SK-N-SH (cell line): ENCODE results near the gene TEAD1. TPM values are rescaled to one million over a fixed set of nuclear protein-coding genes. Genes with fewer than 3 reads are reported as not detected.

ENCODE experiments used
- CTCF ChIA-PET: fragments of 300-600, 350-600 bp; formaldehyde crosslinking; extraction: SDS; loops from one replicate; lab custom pipeline; 2021; lab: Yijun Ruan, JAX
- POLR2A ChIA-PET: fragments of 350-600 bp; sonication (Branson Sonifier 250); formaldehyde crosslinking; extraction: SDS; loops from one replicate; lab custom pipeline; 2020; ENCODE audit warnings: antibody characterized with exemption, inconsistent platforms; lab: Yijun Ruan, JAX
- DNase-seq: peaks from one replicate; pipeline ENCODE4 v3.0.0; 2012
- H2AFZ ChIP-seq: fragments of 200-600 bp; sonication (generic); 2 replicates; pipeline ENCODE4 v1.8.1; 2016; ENCODE audit warnings: antibody characterized with exemption, mild to moderate bottlenecking, low read depth
- H3F3A ChIP-seq: fragments of 200-600 bp; sonication (generic); replicated peaks from 2 replicates; pipeline ENCODE3; 2016; ENCODE audit warnings: antibody characterized with exemption, mild to moderate bottlenecking; ENCODE audit not compliant: insufficient read depth
- H3K27ac ChIP-seq, 2 experiments: fragments of 200-500 bp in 1 of 2; fragments of 200-600 bp in 1 of 2; sonication (Bioruptor generic) in 1 of 2; sonication (generic), shearing (Covaris generic) in 1 of 2; 2 replicates each; pipeline versions ENCODE4 v1.5.1 to v1.6.1; 2014 to 2016; ENCODE audit warnings: low read depth in 2 of 2, inconsistent platforms in 1 of 2, low read length in 1 of 2, mild to moderate bottlenecking in 1 of 2, mixed read lengths in 1 of 2
- H3K27me3 ChIP-seq: fragments of 200-600 bp; sonication (generic), shearing (Covaris generic); 2 replicates; pipeline ENCODE4 v1.6.1; 2016; ENCODE audit warnings: mixed run types; ENCODE audit not compliant: insufficient read depth
- H3K36me3 ChIP-seq, 2 experiments: fragments of 200-500 bp in 1 of 2; fragments of 200-600 bp in 1 of 2; sonication (Bioruptor generic) in 1 of 2; sonication (generic) in 1 of 2; replicated peaks in 1 of 2; 2 replicates each; pipeline versions ENCODE3 to v1.5.1; 2014 to 2016; ENCODE audit warnings: low read length in 1 of 2, mild to moderate bottlenecking in 1 of 2; ENCODE audit not compliant: insufficient read depth in 2 of 2, control insufficient read depth in 1 of 2
- H3K4me1 ChIP-seq, 2 experiments: fragments of 200-500 bp in 1 of 2; fragments of 200-600 bp in 1 of 2; sonication (Bioruptor generic) in 1 of 2; sonication (generic), shearing (Covaris generic) in 1 of 2; 2 replicates each; pipeline versions ENCODE4 v1.5.1 to v1.6.1; 2014 to 2016; ENCODE audit warnings: low read depth in 1 of 2, low read length in 1 of 2, mixed run types in 1 of 2; ENCODE audit not compliant: insufficient read depth in 2 of 2, control insufficient read depth in 1 of 2
- H3K4me2 ChIP-seq: fragments of 200-600 bp; sonication (generic), shearing (Covaris generic); 2 replicates; pipeline ENCODE4 v1.6.1; 2017; ENCODE audit warnings: mixed run types
- H3K4me3 ChIP-seq, 2 experiments: fragments of 200-500 bp in 1 of 2; fragments of 200-600 bp in 1 of 2; sonication (Bioruptor generic) in 1 of 2; sonication (generic), shearing (Covaris generic) in 1 of 2; 2 replicates each; pipeline versions ENCODE4 v1.5.1 to v1.8.1; 2014 to 2016; ENCODE audit warnings: low read depth in 2 of 2, inconsistent platforms in 1 of 2, low read length in 1 of 2, mild to moderate bottlenecking in 1 of 2, mixed read lengths in 1 of 2, moderate library complexity in 1 of 2
- H3K79me2 ChIP-seq: fragments of 200-600 bp; sonication (generic); 2 replicates; pipeline ENCODE4 v1.8.1; 2017; ENCODE audit warnings: mild to moderate bottlenecking; ENCODE audit not compliant: insufficient read depth
- H3K9ac ChIP-seq: fragments of 200-600 bp; sonication (generic); 2 replicates; pipeline ENCODE4 v1.6.1; 2017; ENCODE audit warnings: mixed run types
- H3K9me2 ChIP-seq: fragments of 200-600 bp; sonication (generic); 2 replicates; pipeline ENCODE4 v1.6.1; 2017; ENCODE audit warnings: mixed run types
- H3K9me3 ChIP-seq: fragments of 200-600 bp; sonication (generic); 2 replicates; pipeline ENCODE4 v1.6.1; 2017; ENCODE audit warnings: mixed run types, mild to moderate bottlenecking, moderate library complexity
- H4K20me1 ChIP-seq: fragments of 200-600 bp; sonication (generic); 2 replicates; pipeline ENCODE4 v1.6.1; 2017; ENCODE audit warnings: mild to moderate bottlenecking, mixed run types; ENCODE audit not compliant: insufficient read depth
- CHD2 ChIP-seq: fragments of 150-350 bp; IDR thresholded peaks from 2 replicates; pipeline ENCODE4 v1.6.1; 2018; ENCODE audit warnings: low read length; ENCODE audit not compliant: partially characterized antibody
- ELF1 ChIP-seq: IDR thresholded peaks from 2 replicates; pipeline ENCODE4 v1.4.0; 2012
- EP300 ChIP-seq, 2 experiments: IDR thresholded peaks; 2 replicates each; pipeline versions ENCODE4 v1.4.0 to v1.6.1; 2012; ENCODE audit warnings: borderline replicate concordance in 1 of 2, low read depth in 1 of 2, low read length in 1 of 2
- EZH2phosphoT487 ChIP-seq: fragments of 200-600 bp; sonication (generic); IDR thresholded peaks from 2 replicates; pipeline ENCODE4 v1.6.1; 2017; ENCODE audit warnings: low read depth, mixed run types, mild to moderate bottlenecking, antibody characterized with exemption, moderate library complexity, borderline replicate concordance
- FOSL2 ChIP-seq: IDR thresholded peaks from 2 replicates; pipeline ENCODE4 v1.4.0; 2012; ENCODE audit warnings: low read depth, mild to moderate bottlenecking, moderate library complexity, borderline replicate concordance
- FOXM1 ChIP-seq: IDR thresholded peaks from 2 replicates; pipeline ENCODE4 v1.4.0; 2012; ENCODE audit warnings: low read depth, mild to moderate bottlenecking
- GABPA ChIP-seq: IDR thresholded peaks from 2 replicates; pipeline ENCODE4 v1.4.0; 2012; ENCODE audit warnings: low read depth, mild to moderate bottlenecking
- JUND ChIP-seq: IDR thresholded peaks from 2 replicates; pipeline ENCODE4 v1.4.0; 2012
- MXI1 ChIP-seq: IDR thresholded peaks from 2 replicates; pipeline ENCODE4 v1.6.1; 2012; ENCODE audit warnings: mild to moderate bottlenecking, low read depth, low read length, improper control_type of control experiment
- NFIC ChIP-seq: IDR thresholded peaks from 2 replicates; pipeline ENCODE4 v1.4.0; 2012; ENCODE audit warnings: borderline replicate concordance
- RCOR1 ChIP-seq: fragments of 150-350 bp; IDR thresholded peaks from 2 replicates; pipeline ENCODE4 v1.6.1; 2017; ENCODE audit warnings: antibody characterized with exemption, low read length
- RFX5 ChIP-seq: IDR thresholded peaks from 2 replicates; pipeline ENCODE4 v1.6.1; 2012; ENCODE audit warnings: mild to moderate bottlenecking, improper control_type of control experiment, low read length
- SMC3 ChIP-seq: IDR thresholded peaks from 2 replicates; pipeline ENCODE4 v1.6.1; 2012; ENCODE audit warnings: low read depth, low read length, improper control_type of control experiment
- TAF1 ChIP-seq: IDR thresholded peaks from 2 replicates; pipeline ENCODE4 v1.6.1; 2012; ENCODE audit warnings: low read depth, mild to moderate bottlenecking, low read length, moderate library complexity, borderline replicate concordance
- TCF12 ChIP-seq: IDR thresholded peaks from 2 replicates; pipeline ENCODE4 v1.4.0; 2012
- YY1 ChIP-seq: IDR thresholded peaks from 2 replicates; pipeline ENCODE4 v1.4.0; 2012; ENCODE audit warnings: low read depth, mild to moderate bottlenecking
- WGBS: methylation state at CpG from one replicate; pipeline ENCODE4 v1.1.6; 2017; ENCODE audit warnings: low lambda C conversion rate; 5-methylcytosine and 5-hydroxymethylcytosine counted together
- polyA plus RNA-seq, 3 experiments: library from polyadenylated mRNA; depleted of rRNA; stranded (reverse); fragments of >200 nt; gene quantifications; 2 replicates each; pipeline ENCODE4 v1.2.3, GENCODE V29; 2012
- TF ChIP-seq, protein P1 (sequence below): IDR thresholded peaks from 2 replicates; pipeline ENCODE4 v1.4.0; 2012; ENCODE audit warnings: low read depth
- TF ChIP-seq, protein P2 (sequence below): IDR thresholded peaks from 2 replicates; pipeline ENCODE4 v1.4.0; 2012; ENCODE audit warnings: low read depth, borderline replicate concordance
- TF ChIP-seq, protein P3 (sequence below): IDR thresholded peaks from 2 replicates; pipeline ENCODE4 v1.4.0; 2012; ENCODE audit warnings: low read depth, borderline replicate concordance
- TF ChIP-seq, protein P4 (sequence below): IDR thresholded peaks from 2 replicates; pipeline ENCODE4 v1.6.1; 2012; ENCODE audit warnings: mild to moderate bottlenecking, low read depth, low read length, moderate library complexity

The TEAD1 gene
- polyA plus RNA-seq, 1 of the 3 experiments (the other 2 are of a cell fraction) = 31.2 TPM

DNA sequence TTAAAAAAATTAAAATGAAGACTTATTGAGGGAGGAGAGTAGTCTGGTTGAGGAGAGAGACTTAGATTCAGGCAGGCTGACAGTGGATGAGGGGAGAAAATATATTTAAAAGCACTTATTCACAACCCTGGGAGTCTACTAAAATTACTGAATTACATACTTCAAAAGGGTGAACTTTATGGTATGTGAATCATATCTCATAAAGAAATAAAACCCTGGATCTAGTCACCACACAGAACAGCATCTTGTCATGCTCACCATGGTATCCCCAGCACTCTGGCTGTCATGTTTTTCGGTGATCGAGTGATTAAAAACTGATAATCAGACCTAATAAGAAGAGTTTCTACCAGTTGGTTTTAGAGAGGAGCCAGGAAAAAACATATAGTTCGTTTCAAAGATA is 11.0 kb downstream of the TEAD1 start:
- DNase-seq = no peak
- TF ChIP-seq YY1 (no peak), EZH2phosphoT487 (no peak), TCF12 (no peak), CHD2 (no peak)
- TF ChIP-seq, all 33 proteins: peak for 0
- WGBS = 74% methylated on average over 3 of the region's 3 CpGs

DNA sequence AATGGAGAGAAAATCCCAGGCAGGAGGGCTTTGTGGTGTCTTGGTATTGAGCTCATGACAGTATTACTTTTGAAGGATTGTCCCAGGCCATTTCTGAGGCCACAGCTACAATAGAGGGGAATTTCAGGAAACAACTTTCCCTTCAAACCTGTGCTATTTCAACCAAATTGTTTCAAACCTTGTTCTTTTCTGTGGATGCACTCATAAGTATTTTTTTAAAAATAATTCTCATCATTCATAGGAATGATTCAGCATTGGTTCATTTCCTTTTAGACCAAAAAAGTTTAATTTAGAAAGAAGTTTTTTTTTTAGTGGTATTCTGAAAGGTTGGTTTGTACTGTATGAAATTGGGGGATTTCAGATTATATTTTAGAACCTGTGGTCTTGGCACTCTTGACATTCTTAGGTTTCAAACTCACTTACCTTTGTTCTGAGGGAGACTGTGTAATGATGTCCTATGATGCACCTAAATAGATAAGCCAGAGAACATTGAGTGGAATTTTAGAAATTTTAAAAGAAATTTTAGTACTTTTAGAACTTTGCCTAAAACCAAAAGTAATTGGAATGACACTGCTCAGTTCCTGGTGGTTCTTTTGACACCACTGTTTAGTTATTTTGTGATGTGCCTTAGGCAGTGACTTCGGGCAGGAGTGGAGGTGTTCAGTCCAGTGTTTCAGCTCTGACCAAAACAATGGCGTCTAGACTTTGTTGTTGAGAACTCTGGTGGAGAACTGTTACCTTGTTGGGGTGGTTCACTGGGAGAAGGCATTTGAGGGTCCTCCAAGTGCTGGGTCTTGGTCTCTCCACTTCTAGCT is 12.2 kb downstream of the TEAD1 start:
- Histone ChIP-seq H3K9me3 (no peaks in the 10 kb centered on the region), H4K20me1 (no peaks in the 10 kb centered on the region), H3K4me1 (peaks cover 62 to 77% of the 10 kb centered on the region in 2 experiments), H3K27me3 (no peaks in the 10 kb centered on the region), H3K36me3 (peaks cover 3 to 4% of the 10 kb centered on the region in 2 experiments), H3K9me2 (no peaks in the 10 kb centered on the region), H3K27ac (peak overlapping the region; percentile 75 to 100; a peak in 3 of 4 replicates), H3K4me3 (no peak overlapping the region), H3K4me2 (peak overlapping the region; percentile 73), H2AFZ (no peak overlapping the region), H3K79me2 (peaks cover 99% of the 10 kb centered on the region), H3F3A (peaks cover 49% of the 10 kb centered on the region), H3K9ac (peak overlapping the region; percentile 66)
- DNase-seq = no peak
- POLR2A ChIA-PET = no interaction called here
- 91% methylated on average over 2 of the region's 2 CpGs for WGBS
- CTCF ChIA-PET = interaction anchor here (0.8 kb wide), 1 partner anchor 274 kb away, joined by 4 read pairs; no protein-coding TSS in a partner anchor
- TF ChIP-seq, protein P1, sequence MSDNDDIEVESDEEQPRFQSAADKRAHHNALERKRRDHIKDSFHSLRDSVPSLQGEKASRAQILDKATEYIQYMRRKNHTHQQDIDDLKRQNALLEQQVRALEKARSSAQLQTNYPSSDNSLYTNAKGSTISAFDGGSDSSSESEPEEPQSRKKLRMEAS = peak; percentile 35; the same call in 1 of the 2 replicates
- TF ChIP-seq TCF12 = peak; percentile 58
- TF ChIP-seq FOSL2 = peak; percentile 67
- TF ChIP-seq, protein P2, sequence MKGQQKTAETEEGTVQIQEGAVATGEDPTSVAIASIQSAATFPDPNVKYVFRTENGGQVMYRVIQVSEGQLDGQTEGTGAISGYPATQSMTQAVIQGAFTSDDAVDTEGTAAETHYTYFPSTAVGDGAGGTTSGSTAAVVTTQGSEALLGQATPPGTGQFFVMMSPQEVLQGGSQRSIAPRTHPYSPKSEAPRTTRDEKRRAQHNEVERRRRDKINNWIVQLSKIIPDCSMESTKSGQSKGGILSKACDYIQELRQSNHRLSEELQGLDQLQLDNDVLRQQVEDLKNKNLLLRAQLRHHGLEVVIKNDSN = no peak
- 0 out of 2 replicates have a peak, but pooled peaks have one; percentile 24 for TF ChIP-seq FOXM1
- no peak for TF ChIP-seq TAF1
- TF ChIP-seq, protein P3, sequence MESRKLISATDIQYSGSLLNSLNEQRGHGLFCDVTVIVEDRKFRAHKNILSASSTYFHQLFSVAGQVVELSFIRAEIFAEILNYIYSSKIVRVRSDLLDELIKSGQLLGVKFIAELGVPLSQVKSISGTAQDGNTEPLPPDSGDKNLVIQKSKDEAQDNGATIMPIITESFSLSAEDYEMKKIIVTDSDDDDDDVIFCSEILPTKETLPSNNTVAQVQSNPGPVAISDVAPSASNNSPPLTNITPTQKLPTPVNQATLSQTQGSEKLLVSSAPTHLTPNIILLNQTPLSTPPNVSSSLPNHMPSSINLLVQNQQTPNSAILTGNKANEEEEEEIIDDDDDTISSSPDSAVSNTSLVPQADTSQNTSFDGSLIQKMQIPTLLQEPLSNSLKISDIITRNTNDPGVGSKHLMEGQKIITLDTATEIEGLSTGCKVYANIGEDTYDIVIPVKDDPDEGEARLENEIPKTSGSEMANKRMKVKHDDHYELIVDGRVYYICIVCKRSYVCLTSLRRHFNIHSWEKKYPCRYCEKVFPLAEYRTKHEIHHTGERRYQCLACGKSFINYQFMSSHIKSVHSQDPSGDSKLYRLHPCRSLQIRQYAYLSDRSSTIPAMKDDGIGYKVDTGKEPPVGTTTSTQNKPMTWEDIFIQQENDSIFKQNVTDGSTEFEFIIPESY = no peak
- TF ChIP-seq JUND = peak; percentile 35
- no peak for TF ChIP-seq SMC3
- TF ChIP-seq EZH2phosphoT487 = no peak
- no peak for TF ChIP-seq ELF1
- no peak for TF ChIP-seq GABPA
- TF ChIP-seq NFIC = peak; percentile 43; the same call in 1 of the 2 replicates
- TF ChIP-seq CHD2 = no peak
- TF ChIP-seq MXI1 = no peak
- TF ChIP-seq, protein P4, sequence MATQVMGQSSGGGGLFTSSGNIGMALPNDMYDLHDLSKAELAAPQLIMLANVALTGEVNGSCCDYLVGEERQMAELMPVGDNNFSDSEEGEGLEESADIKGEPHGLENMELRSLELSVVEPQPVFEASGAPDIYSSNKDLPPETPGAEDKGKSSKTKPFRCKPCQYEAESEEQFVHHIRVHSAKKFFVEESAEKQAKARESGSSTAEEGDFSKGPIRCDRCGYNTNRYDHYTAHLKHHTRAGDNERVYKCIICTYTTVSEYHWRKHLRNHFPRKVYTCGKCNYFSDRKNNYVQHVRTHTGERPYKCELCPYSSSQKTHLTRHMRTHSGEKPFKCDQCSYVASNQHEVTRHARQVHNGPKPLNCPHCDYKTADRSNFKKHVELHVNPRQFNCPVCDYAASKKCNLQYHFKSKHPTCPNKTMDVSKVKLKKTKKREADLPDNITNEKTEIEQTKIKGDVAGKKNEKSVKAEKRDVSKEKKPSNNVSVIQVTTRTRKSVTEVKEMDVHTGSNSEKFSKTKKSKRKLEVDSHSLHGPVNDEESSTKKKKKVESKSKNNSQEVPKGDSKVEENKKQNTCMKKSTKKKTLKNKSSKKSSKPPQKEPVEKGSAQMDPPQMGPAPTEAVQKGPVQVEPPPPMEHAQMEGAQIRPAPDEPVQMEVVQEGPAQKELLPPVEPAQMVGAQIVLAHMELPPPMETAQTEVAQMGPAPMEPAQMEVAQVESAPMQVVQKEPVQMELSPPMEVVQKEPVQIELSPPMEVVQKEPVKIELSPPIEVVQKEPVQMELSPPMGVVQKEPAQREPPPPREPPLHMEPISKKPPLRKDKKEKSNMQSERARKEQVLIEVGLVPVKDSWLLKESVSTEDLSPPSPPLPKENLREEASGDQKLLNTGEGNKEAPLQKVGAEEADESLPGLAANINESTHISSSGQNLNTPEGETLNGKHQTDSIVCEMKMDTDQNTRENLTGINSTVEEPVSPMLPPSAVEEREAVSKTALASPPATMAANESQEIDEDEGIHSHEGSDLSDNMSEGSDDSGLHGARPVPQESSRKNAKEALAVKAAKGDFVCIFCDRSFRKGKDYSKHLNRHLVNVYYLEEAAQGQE = no peak
- TF ChIP-seq RFX5 = no peak
- no peak for TF ChIP-seq RCOR1
- TF ChIP-seq EP300 (IDR thresholded peaks at IDR 0.05; ENCODE audit: borderline replicate concordance in 1 of 2, low read depth in 1 of 2, low read length in 1 of 2) = peak in 1 of 2 experiments; percentile 55; a peak in 1 of 4 replicates

More for the DNA sequence above, 11.0 kb downstream of the TEAD1 start:
- no peaks in the 10 kb centered on the region for H3K27me3 ChIP-seq
- peak overlapping the region; percentile 73 for H3K4me2 ChIP-seq
- H3K9ac ChIP-seq = peak overlapping the region; percentile 66; the same call in 1 of the 2 replicates
- H3K4me3 ChIP-seq = no peak overlapping the region; a peak in 1 of 4 replicates
- H3K79me2 ChIP-seq = peaks cover 99% of the 10 kb centered on the region
- no peaks in the 10 kb centered on the region for H3K9me3 ChIP-seq
- peak overlapping the region; percentile 39 to 100 for H3K27ac ChIP-seq
- H3K36me3 ChIP-seq = peaks cover 4 to 8% of the 10 kb centered on the region in 2 experiments
- H3K4me1 ChIP-seq = peaks cover 67 to 73% of the 10 kb centered on the region in 2 experiments
- H2AFZ ChIP-seq = no peak overlapping the region
- H4K20me1 ChIP-seq = no peaks in the 10 kb centered on the region
- ChIA-PET CTCF (interaction anchor here (1.4 kb wide), 1 partner anchor 204 kb away, joined by 5 read pairs; no protein-coding TSS in a partner anchor), POLR2A (no interaction called here)
- no peaks in the 10 kb centered on the region for H3K9me2 ChIP-seq
- H3F3A ChIP-seq = peaks cover 39% of the 10 kb centered on the region
